Lower leg skin (tissue), 4 donors: ENCODE results near the gene LRRC57. TPM values are rescaled to one million over a fixed set of nuclear protein-coding genes. Genes with fewer than 3 reads are reported as not detected.

Experiments used
- DNase-seq, 2 donors: peaks; one replicate each; pipeline ENCODE4 v3.0.0-alpha.2; 2019; ENCODE audit warnings: low spot score in 2 of 2
- H3K4me3 ChIP-seq: fragments of 200-600 bp; sonication (generic); 2 replicates; pipeline ENCODE4 v1.5.1; 2017; ENCODE audit warnings: mild to moderate bottlenecking, low read depth; ENCODE audit not compliant: poor library complexity, severe bottlenecking
- CTCF ChIP-seq, 3 donors: fragments of 450-650 bp; IDR thresholded peaks; one replicate each; pipeline ENCODE4 v1.5.1; 2016; ENCODE audit warnings: antibody characterized with exemption in 3 of 3, mild to moderate bottlenecking in 3 of 3, moderate library complexity in 2 of 3
- POLR2A ChIP-seq, 2 donors: fragments of 450-650 bp; IDR thresholded peaks; one replicate each; pipeline ENCODE4 v1.6.1; 2016 to 2017; ENCODE audit warnings: antibody characterized with exemption in 2 of 2, mild to moderate bottlenecking in 1 of 2, moderate library complexity in 1 of 2
- WGBS, 2 donors: methylation state at CpG; one replicate each; pipeline ENCODE4 v1.1.5; 2018; 5-methylcytosine and 5-hydroxymethylcytosine counted together
- intact Hi-C: fragments of 100-400 bp; cut with DNase I; formaldehyde crosslinking; loops from one replicate; pipeline ENCODE4 v1.15.0; 2023; ENCODE audit warnings: low total_unique reads
- total RNA-seq, 4 donors: library from RNA; depleted of rRNA; stranded (reverse); fragments of >200 nt; gene quantifications; one replicate each; pipeline ENCODE4 v1.1.0, GENCODE V29; 2016

Gene LRRC57
- total RNA-seq, 4 donors from 2014 or later = 13.0 to 29.6 (median 24.3) TPM

DNA sequence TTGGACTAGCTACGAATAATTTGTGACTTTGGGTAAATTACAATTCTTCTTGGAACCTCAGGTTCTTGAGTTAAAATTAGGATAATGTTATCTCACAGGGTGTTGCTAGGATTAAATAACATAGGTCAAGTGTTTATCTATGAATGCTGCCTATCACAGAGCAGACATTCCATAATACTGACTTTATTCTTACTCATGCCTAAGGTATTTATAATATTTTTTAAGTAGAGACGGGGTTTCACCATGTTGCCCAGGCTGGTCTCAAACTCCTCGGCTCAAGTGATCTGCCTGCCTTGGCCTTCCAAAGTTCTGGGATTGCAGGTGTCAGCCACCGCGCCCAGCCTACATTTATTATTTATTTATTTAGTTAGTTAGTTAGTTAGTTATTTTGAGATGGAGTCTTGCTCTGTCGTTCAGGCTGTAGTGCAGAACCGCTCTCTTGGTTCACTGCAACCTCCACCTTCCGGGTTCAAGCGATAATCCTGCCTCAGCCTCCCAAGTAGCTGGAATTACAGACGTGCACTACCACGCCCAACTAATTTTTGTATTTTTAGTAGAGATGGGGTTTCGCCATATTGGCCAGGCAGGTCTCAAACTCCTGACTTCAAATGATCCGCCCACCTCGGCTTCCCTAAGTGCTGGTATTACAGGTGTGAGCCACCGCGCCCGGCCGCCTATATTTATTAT is 56.9 kb downstream of the LRRC57 start:
- WGBS, 2 donors = 85 to 86% methylated on average over 18 of the region's 18 CpGs
- TF ChIP-seq POLR2A (IDR thresholded peaks at IDR 0.05) (no peak), CTCF (IDR thresholded peaks at IDR 0.05) (no peak)
- no peak for DNase-seq
- H3K4me3 ChIP-seq = peak overlapping the region; percentile 95
- intact Hi-C loops = no loop called here

DNA sequence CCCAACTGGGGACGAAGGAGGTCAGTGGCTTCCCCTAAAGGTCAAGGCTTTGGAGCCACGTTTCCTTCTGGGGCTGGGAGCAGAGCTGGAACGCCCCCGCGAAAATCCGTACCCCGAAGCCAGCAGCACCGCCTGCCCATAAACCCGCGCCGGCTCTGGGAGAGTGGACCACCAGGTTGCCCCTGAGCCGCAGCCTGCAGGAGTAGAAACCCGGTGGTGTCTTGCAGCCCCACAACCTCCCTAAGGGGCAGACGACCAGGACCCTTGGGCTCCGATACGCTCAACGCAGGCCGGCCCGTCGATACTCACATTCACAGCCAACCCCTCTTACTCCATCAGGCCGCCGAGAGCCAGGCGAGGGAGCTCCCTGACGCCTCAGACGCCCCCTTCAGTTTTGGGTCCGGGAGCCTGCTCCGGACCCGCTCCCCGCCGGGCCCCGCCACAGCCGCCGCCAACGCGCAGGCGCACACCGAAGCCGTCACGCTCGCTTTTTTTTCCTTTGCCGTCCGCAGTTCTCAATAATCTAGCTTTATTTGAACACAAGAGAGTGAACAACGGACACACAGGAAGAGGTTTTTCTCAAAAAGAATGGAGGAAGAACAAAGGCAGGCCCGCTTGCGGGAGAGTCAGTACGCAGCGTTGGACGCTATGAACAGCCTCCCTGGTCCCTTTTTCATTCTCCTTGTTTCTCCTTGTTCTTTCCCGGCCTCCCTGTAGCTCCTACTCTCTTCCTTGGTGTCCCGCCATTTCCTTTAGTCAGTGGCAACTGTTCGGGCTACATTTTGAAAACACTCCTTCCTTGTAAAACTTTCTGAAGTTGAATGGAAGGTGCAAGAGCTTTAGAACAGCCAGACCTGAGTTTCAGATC is 57.7 kb downstream of the LRRC57 start, which contains the start of gene ZNF106:
Gene ZNF106 (minus strand): TSS at position 471 of the 868 bp plus-strand sequence. CDS start 18,852 bp downstream, outside the sequence.
- TF ChIP-seq POLR2A (IDR thresholded peaks at IDR 0.05) = peak in 1 of 2 donors; percentile 10
- no peak for TF ChIP-seq CTCF (IDR thresholded peaks at IDR 0.05)
- DNase-seq = peak; percentile 83 to 97
- WGBS, 2 donors = 1% methylated on average over 42 to 43 of the region's 51 CpGs
- intact Hi-C loops = no loop called here
- peak within 1 kb of the TSS; percentile 95 for H3K4me3 ChIP-seq

- DNase-seq = no peak
- TF ChIP-seq CTCF (IDR thresholded peaks at IDR 0.05) = no peak
- TF ChIP-seq POLR2A (IDR thresholded peaks at IDR 0.05) = no peak
- intact Hi-C loops = no loop called here
- WGBS, 2 donors = 2% methylated on average over 11 of the region's 11 CpGs
- H3K4me3 ChIP-seq = peak overlapping the region; percentile 95
These were observed 58.3 kb downstream of the LRRC57 start for GRCh38 chr15:42490291-42490670.

Other genes with a start within 250 kb of the LRRC57 start
- 10 to 100 TPM; 20.3 to 42.9 (median 35.9) TPM for gene CAPN3, start 189.3 kb downstream of the LRRC57 start, total RNA-seq
- 10 to 100 TPM; 23.1 to 40.0 (median 31.1) TPM for gene ZNF106, start 57.7 kb downstream of the LRRC57 start, total RNA-seq
- 10 to 100 TPM; 24.8 to 63.3 (median 42.4) TPM for gene SNAP23, start 53.2 kb downstream of the LRRC57 start, total RNA-seq
- 10 to 100 TPM in 3 of 4 donors, 1 to 10 TPM in 1; 10.0 to 24.2 (median 23.7) TPM for gene HAUS2, start within 50 bp of the LRRC57 start, total RNA-seq
- 1 to 10 TPM; 3.0 to 7.6 (median 6.7) TPM for gene STARD9, start 26.8 kb upstream of the LRRC57 start, total RNA-seq
- 10 to 100 TPM; 10.5 to 16.0 (median 14.0) TPM for gene CDAN1, start 188.3 kb upstream of the LRRC57 start, total RNA-seq